ENCODE results near the gene SOX18. TPM values are rescaled to one million over a fixed set of nuclear protein-coding genes. Genes with fewer than 3 reads are reported as not detected.

The SOX18 gene
- total RNA-seq, 6 donors from 2014 or later: 6.3 to 138 (median 37.7) TPM

GRCh38 chr20:64042054-64042781 lies 7.2 kb downstream of the SOX18 start:
- Histone ChIP-seq H3K4me3 (peak overlapping the region; percentile 36 to 51 (median 47)), H3K27ac (peak overlapping the region; percentile 64 to 89 (median 82)), H3K36me3 (peaks cover 0 to 10% (median 2%) of the 10 kb centered on the region in 4 donors), H3K4me1 (peaks cover 45 to 70% (median 55%) of the 10 kb centered on the region in 4 donors), H3K27me3 (peaks cover 0 to 34% (median 12%) of the 10 kb centered on the region in 4 donors), H3K9me3 (no peaks in the 10 kb centered on the region)
- DNase-seq (peak in 1 of 2 donors; percentile 89), ATAC-seq (ENCODE audit: low FRiP score in 2 of 2) (no peak)
- TF ChIP-seq POLR2AphosphoS5 (IDR thresholded peaks at IDR 0.05) (peak in 1 of 2 donors; percentile 26), POLR2A (IDR thresholded peaks at IDR 0.05) (no peak), CTCF (IDR thresholded peaks at IDR 0.05) (no peak)
- 1% methylated on average over 20 of the region's 55 CpGs; no CpG with 5 or more reads in 1 of the 2 donors for WGBS, 2 donors

GRCh38 chr20:64041781-64042053 lies 7.7 kb downstream of the SOX18 start:
- Histone ChIP-seq H3K27me3 (peaks cover 0 to 31% (median 12%) of the 10 kb centered on the region in 4 donors), H3K9me3 (no peaks in the 10 kb centered on the region), H3K4me3 (peak overlapping the region in 3 of 4 donors; percentile 43 to 51 (median 51)), H3K36me3 (peaks cover 0 to 5% (median 0%) of the 10 kb centered on the region in 4 donors), H3K27ac (peak overlapping the region; percentile 64 to 89 (median 82)), H3K4me1 (peaks cover 45 to 71% (median 55%) of the 10 kb centered on the region in 4 donors)
- peak in 1 of 2 donors; percentile 77 for DNase-seq
- 0 to 11% methylated on average over 1 to 11 of the region's 11 CpGs for WGBS, 2 donors
- TF ChIP-seq CTCF (IDR thresholded peaks at IDR 0.05) (no peak), POLR2AphosphoS5 (IDR thresholded peaks at IDR 0.05) (no peak), EP300 (IDR thresholded peaks at IDR 0.05) (no peak), POLR2A (IDR thresholded peaks at IDR 0.05) (no peak)
- no peak for ATAC-seq (ENCODE audit: low FRiP score in 2 of 2)

GRCh38 chr20:64041040-64041780 lies 8.2 kb downstream of the SOX18 start:
- peak overlapping the region in 3 of 4 donors; percentile 77 to 89 (median 88) for H3K27ac ChIP-seq
- H3K36me3 ChIP-seq: peaks cover 0 to 1% (median 0%) of the 10 kb centered on the region in 4 donors
- WGBS, 2 donors: 30 to 54% methylated on average over 2 to 13 of the region's 15 CpGs
- ATAC-seq (ENCODE audit: low FRiP score in 2 of 2) (no peak), DNase-seq (no peak)
- H3K9me3 ChIP-seq: no peaks in the 10 kb centered on the region
- peaks cover 0 to 31% (median 12%) of the 10 kb centered on the region in 4 donors for H3K27me3 ChIP-seq
- H3K4me1 ChIP-seq: peaks cover 45 to 71% (median 55%) of the 10 kb centered on the region in 4 donors
- peak overlapping the region in 3 of 4 donors; percentile 43 to 51 (median 51) for H3K4me3 ChIP-seq
- TF ChIP-seq CTCF (IDR thresholded peaks at IDR 0.05): no peak
- TF ChIP-seq EP300 (IDR thresholded peaks at IDR 0.05): no peak
- TF ChIP-seq POLR2A (IDR thresholded peaks at IDR 0.05): no peak
- no peak for TF ChIP-seq POLR2AphosphoS5 (IDR thresholded peaks at IDR 0.05)

GRCh38 chr20:64040231-64041039 lies 9.0 kb downstream of the SOX18 start:
- Histone ChIP-seq H3K36me3 (peaks cover 0 to 2% (median 0%) of the 10 kb centered on the region in 4 donors), H3K4me1 (peaks cover 45 to 70% (median 55%) of the 10 kb centered on the region in 4 donors), H3K4me3 (no peak overlapping the region), H3K9me3 (no peaks in the 10 kb centered on the region), H3K27me3 (peaks cover 0 to 31% (median 12%) of the 10 kb centered on the region in 4 donors), H3K27ac (peak overlapping the region in 3 of 4 donors; percentile 72 to 89 (median 88))
- TF ChIP-seq POLR2AphosphoS5 (IDR thresholded peaks at IDR 0.05) (no peak), EP300 (IDR thresholded peaks at IDR 0.05) (no peak), CTCF (IDR thresholded peaks at IDR 0.05) (no peak), POLR2A (IDR thresholded peaks at IDR 0.05) (no peak)
- WGBS, 2 donors: 53 to 62% methylated on average over 6 to 12 of the region's 12 CpGs
- ATAC-seq (ENCODE audit: low FRiP score in 2 of 2): no peak
- peak in 1 of 2 donors; percentile 38 for DNase-seq

All from upper lobe of left lung (tissue), 6 donors.